AG08396 (cell line): ENCODE measurements around the gene NDE1.

Experiments used
- DNase-seq: peaks from one replicate; pipeline ENCODE4 v3.0.0; 2012; ENCODE audit warnings: low spot score, mixed read lengths

NDE1 gene

GRCh38 chr16:15770107-15770506 is 120.1 kb downstream of the NDE1 start:
- DNase-seq = no peak

- DNase-seq = peak; percentile 75
Observed at GRCh38 chr16:15770512-15770911, 120.5 kb downstream of the NDE1 start.

GRCh38 chr16:15771694-15772093 is 121.6 kb downstream of the NDE1 start:
- no peak for DNase-seq

- no peak for DNase-seq
Observed at GRCh38 chr16:15772579-15773293, 122.7 kb downstream of the NDE1 start.

GRCh38 chr16:15773968-15774367 is 123.9 kb downstream of the NDE1 start:
- no peak for DNase-seq

- DNase-seq = peak; percentile 12
Observed at GRCh38 chr16:15775209-15775608, 125.2 kb downstream of the NDE1 start.

DNA sequence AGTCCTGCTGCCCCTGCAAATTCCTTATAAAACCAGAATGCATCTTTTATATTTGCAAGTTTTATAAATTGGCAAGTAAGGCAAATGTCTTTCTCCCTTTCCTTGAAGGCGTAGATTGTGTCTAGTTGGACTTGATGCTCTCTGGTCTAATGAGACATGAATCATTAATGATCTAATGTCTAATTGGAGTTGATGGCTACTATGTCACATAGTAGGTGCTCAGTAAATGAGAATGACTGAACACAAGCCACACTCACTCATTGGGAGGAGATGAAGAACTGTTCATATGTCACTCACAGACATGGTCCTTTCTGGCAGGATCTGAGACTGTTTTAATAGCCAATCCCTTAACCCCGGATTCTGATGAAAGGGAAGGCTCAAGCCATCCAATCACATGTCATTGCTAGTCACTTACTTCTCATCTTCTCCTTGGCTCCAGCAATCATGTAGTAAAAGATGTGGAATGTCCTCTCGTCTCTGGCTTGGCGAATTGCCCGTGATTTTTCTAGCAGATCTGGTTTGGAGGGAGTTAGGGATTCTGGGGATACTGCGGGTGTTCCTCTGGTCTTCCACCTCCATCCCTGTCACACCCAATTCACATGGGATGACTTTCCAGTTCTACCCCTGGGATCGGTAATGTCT is 125.7 kb downstream of the NDE1 start:
- peak; percentile 42 for DNase-seq
